HG02840 (cell line): Measurements from ENCODE around the gene DOCK1.

ENCODE experiments used
- ATAC-seq: cut with Tn5 transposase; IDR thresholded peaks from one replicate; pipeline ENCODE4 v1.9.1; 2021; ENCODE audit warnings: mild to moderate bottlenecking, moderate library complexity, moderate number of reproducible peaks; ENCODE audit not compliant: unreplicated experiment, low FRiP score

DOCK1 gene

DNA sequence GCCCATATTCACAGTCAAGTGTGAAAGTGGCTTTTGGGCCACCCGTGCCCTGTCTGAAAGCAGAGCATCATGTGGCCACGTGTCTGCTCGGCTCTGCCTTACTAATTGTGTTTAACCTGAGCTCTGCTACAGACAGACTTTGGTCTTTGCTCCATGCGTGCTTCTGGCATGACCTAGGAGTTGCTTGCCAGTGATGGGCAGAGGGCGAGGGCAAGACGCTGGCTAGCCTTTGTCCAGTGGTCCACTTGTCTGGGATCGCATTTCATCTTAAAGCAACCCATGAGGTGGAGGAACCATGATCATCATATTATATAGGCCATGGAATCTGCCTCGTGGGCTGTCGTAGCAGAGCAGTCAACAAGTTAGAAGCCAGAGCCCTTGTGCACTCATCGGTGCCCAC is 414.5 kb downstream of the DOCK1 start:
- no peak for ATAC-seq

DNA sequence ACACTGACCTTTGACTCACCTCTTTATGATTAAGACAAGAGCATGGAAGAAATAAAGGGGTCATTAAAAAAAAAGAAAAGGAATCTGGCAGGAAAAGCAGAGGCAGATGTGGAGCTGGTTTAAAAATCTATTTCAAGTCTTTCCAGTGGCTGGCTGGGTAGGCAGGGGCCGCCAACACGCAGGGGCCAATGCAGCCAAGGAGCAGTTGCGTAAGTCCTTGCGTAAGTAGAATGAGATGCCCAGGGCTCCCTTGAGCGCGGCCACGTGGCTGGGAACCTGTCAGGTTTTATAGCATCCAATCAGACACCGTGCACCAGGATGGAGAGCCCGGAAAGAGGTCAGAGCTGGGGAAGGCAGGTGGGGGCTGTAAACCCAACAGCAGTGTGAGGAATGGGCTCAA is 414.9 kb downstream of the DOCK1 start:
- no peak for ATAC-seq

DNA sequence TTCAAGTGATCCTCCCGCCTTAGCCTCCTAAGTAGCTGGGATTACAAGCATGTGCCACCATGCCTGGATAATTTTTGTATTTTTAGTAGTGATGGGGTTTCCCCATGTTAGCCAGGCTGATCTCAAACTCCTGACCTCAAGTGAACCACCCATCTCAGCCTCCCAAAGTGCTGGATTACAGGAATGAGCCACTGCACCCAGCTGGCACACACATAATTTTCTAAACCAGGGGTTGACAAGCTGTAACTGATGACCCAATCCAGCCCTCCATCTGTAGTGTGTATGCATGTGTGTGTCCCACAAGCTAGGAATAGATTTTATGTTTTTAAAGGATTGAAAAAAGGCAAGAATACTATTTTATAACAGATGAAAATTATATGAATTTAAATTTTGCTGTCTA is 417.1 kb downstream of the DOCK1 start:
- no peak for ATAC-seq

DNA sequence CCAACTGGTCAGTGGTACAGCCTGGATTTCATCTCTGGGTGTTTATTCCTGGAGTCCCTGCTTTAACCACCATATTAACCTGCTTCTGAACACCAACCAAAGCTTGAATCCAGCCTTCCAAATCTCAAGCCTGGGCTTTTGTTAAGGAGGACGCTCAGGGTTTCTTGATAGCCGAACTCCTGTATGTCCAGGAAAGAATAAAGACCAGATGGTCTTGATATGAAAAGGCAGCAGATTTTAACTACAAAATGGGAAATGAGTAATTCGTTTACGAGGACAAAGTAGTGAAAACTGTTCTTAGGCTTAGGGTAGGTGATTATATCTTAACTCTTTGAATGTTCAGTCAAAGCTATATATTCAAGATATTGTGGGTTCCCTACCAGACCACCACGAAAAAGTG is 420.3 kb downstream of the DOCK1 start:
- ATAC-seq, result no peak

DNA sequence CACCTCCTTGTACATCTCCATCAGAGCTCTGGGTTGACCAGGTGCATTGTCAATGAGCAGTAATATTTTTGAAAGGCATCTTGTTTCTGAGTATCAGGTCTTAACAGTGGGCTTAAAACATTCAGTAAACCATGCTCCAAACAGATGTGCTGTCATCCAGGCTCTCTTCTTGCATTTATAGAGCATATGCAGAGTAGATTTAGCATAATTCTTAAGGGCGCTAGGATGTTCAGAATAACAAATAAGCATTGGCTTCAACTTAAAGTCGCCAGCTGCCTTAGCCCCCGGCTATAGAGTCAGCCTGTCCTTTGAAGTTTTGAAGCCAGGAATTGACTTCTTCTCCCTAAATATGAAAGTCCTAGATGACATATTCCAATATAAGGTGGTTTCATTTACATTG is 421.7 kb downstream of the DOCK1 start:
- no peak for ATAC-seq

DNA sequence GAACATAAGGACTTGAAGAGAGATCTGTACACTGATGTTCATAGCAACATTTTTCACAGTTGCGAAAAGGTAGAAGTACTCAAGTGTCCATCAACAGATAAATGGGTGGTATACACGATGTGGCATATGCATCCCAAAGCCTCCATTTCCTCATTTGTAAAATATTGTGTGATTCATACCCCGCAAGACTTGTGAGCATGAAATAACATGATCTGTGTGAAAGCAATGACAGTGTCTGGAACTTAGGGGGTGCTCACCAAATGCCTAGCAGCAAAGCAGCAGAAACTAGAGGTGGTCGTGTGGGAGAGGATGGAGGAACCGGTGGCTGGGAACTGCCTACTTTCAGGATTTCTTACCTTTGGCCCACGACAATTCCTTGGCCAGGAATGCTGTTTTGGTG is 426.5 kb downstream of the DOCK1 start:
- no peak for ATAC-seq

DNA sequence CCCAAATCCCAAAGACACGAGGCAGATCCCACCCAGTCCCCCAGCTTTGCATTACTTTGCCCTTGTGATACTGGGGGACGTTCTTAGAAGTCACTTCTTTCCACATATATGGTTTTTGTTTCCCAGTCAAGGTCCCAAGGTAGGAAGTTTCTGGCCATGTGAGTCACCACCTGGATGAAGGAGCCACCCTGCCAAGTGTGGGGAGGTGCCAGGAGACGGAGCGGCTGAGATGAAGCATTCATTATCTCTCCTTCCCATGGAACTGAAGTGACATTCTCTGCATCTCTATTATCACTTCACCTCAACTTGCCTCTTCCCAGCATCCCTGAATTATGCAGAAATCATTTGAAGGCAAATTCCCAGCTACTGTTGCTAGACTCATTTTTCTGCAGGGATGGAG is 427.4 kb downstream of the DOCK1 start:
- no peak for ATAC-seq

DNA sequence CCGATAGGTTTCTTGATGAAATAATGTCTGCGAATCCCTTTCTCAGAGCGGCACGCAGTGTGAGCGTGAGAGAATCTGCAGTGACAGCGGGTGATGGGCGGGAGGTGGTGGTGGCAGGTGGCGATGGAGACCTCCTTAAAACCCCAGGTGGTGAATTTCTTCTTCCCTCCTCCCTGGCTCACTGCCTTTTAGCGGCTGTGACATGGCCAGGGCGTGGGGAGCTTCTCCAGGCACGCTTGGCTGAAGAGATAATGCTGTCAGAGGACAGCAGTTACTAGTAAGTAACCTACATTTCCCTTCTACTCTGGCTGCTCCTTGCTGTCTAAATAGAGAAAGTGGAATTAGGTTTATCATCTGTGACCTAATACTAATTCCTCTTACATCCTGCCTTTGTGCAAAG is 432.6 kb downstream of the DOCK1 start:
- ATAC-seq, result no peak

DNA sequence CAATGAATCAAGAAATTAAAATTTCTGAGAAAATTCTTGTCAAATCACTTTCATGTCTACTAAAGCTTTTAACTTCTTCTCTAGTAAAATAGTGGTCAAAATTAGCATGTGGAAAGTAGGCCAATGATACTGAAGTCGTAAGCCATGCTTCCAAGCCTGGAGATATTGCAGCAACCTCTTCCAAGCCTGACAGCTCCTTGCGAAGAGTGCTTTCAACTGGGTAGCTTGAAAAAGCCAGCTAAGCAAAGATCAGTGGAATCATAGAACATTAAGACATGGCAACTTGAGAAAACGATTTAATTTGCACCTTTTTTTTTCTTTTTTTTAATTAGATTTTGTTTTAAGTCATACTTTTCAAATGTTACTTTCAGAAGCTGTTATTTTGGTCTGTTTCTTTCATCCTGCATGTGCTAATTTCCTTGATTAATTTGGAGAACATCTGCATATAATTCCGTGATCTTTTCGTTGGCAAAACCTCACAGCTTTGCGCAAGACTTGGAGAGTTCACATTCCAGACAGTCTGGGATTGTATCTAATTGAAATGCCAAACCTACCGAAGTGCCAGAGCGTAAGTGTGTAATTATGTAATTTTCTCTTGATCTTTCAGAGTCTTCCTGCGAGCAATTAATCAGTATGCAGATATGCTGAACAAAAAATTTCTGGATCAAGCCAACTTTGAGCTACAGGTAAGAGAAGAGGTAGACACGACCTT is 433.3 kb downstream of the DOCK1 start:
- no peak for ATAC-seq

DNA sequence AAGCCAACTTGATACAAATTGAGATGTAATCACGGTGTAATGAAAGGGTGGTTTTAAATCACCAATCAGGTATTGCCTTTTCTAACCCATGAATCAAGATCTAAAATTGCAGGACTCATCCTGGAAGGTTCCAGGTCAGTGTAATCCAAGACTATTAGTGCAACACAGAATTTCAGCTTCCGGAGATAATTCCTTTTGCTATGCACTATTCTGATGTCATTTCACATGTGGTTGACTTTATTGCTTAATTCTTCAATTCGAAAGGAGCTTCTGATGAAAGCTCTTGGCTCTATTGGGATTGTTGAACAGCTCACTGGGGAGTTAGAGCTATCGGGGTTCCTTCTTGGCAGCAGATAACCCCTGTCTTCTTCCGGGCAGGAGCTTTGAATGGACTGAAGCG is 438.6 kb downstream of the DOCK1 start:
- no peak for ATAC-seq

DNA sequence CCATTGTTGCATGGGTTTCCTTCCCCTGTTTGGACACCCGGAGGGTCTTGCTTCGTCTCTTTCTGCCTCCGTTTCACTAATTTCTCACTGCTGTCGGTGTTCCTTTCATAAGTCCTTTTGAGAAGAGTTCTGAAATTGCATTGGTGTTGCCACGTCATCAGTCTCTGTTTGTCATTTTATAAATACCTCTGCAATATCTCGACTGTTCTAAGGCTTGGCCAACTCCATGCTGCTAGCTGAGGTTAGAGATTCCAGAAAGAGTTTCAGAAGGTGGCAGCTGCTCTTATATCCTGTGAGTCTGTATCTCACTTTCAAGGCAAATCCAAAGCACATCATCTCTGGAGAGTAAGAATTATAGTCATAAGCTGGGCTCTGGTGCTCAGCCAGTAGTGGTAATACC is 439.1 kb downstream of the DOCK1 start:
- ATAC-seq, result no peak

DNA sequence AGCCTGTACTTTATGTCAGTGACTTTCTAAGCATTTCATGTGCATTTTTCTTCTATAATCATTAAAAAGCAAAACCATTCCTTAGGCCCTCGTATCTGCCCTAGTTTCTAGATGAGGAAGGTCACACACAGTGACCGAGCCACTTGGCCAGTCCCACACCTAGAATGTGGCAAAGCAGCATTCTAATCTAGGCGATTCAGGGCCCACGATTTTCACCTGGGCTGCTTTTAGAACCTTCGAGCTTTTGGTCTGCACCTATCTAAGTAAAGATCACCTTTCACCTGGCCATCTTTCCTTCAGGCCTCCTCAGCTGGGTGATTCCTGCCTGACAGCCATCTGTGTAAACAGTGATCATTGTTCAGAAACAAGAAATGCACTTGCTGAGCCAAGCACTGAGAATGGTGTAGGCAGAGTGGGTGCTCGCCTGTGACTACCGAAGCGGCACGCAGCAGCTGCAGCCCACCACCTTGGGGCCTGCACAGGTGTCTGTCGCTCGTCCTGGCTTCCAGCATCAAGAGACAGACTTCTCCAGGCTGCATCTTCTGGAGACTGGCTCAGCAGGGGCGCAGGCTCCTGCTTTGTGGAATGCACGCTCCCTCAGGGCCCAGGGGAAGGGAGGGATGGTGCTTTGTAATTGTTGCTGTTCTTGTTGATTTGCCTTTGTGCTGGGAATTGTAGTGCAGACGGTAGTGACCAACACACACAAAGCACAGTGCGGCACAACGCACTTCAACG is 440.2 kb downstream of the DOCK1 start:
- ATAC-seq, result no peak

DNA sequence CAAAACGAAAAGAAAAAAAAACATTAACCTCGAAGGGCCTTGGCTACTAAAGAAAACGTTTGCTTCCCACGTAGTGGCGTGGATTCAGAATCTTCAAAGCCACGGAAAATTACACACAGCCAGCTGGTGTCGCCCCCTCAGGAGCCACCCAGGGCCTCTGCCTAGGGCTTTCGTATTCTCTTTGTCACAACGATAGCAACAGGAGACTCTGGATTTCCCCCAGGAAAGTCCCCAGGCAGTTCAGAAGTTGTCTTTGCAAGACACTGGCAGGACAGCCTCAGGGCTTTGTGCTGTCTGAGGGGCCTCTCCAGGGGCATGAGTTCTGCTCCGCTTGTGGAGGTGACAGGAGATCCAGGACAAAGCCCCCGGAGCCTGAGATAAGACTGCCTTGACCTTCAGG is 441.4 kb downstream of the DOCK1 start:
- ATAC-seq, result no peak

DNA sequence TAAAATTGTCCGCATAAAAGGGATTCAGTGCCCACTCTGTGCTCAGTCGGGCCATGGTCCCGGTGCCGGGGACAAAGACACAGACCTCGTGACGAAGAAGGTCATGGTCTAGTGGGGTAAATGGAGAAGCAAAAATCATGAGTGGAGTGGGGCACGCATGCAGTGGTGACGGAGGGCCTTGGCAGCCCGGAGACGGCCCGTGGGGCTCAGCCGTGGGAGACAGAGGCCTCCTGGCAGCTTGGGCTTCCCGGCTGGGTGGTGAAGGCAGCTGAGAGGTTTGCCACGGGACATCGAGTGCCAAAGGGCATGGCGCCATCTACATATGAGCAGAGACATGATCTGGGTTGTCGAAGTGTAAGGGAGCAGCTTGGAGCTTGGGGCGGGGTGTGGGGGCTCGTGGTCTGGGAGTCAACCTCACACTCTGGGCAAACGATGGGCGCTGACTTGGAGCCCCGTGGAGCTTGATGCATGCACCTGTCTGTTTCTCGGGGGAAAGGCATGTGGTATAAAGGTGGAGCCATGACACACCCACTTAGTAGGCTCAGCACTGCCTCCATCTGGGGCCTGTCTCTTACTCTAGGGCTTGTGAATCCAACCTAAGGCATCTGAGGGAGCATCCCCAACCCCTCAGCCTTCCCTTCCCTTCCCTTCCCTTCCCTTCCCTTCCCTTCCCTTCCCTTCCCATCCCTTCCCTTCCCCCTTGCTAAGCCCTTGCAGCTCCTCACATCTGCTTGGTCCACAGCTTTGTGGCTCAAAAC is 442.2 kb downstream of the DOCK1 start:
- ATAC-seq, result no peak

DNA sequence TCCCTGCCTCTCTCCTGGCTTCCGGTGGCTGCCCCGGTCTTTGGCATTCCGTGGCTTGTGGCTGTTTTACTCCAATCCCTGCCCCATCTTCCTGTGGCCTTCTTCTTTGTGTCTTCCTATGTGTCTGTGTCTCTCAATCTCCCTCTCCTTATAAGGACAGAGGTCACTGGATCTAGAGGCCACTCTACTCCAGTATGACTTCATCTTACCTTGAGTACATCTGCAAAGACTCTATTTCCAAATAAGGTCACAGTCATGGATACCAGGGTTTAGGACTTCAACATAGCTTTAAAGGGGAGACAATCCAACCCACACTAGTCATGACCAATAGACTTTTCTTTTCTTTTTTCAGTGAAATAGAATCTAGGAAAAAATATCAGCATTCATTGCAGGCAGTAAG is 444.5 kb downstream of the DOCK1 start:
- ATAC-seq, result no peak

DNA sequence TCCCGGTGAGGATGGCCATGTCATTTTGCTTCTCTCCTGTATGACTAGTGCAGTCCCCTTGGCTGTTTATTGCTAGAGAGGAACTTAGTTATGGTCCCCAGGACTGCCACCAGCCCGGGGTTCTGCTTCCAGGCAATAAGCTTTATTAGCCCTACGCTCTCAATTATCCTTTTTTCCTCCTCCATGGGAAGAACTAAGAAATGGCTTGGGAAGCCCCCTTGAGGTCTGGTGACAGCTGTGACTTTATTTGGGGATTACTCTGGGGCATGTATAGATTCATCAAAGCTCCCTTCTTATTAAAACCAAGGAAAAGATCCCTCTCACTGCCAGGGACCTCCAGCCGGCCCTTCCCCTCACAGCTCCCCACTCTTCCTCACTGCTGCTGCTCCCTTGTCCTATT is 446.3 kb downstream of the DOCK1 start:
- ATAC-seq, result no peak

DNA sequence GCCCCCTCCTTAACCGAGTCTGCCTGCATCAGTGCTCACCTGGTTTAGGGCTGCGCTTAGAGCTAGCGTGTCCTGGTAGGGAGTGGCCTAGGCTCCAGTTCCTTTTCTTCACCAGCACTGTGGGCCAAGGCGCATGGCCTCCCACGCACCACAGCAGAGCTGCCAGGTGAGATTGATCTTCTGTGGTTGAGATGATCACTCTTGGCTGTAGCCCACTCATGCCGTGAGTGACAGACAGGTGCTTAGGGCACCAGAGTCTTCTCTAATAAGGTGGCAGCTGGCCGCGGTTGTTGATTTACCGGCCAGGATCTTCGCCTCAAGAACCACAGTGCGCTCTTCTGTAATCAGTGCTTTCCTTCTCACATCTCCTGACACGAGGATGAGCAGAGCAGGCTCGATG is 448.3 kb downstream of the DOCK1 start:
- no peak for ATAC-seq

DNA sequence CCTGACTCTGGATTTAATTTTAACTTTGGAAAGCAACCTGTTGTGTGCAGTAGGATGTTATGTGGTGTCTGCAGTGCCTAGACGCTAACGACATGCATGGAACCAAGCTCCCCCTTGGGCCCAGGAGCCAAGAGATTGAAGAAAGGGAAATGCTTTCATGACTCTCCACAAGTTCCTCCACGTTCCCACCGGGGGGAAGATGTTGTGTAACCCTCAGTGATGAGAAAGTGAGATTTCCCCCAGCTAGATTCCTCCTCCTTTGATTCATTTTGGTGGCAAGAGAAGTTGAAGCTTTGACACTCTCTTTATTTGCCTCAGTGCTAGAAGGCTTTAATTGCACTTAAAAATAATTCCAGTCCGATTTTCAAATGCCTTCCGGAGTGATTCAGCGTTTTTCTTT is 449.0 kb downstream of the DOCK1 start:
- no peak for ATAC-seq

DNA sequence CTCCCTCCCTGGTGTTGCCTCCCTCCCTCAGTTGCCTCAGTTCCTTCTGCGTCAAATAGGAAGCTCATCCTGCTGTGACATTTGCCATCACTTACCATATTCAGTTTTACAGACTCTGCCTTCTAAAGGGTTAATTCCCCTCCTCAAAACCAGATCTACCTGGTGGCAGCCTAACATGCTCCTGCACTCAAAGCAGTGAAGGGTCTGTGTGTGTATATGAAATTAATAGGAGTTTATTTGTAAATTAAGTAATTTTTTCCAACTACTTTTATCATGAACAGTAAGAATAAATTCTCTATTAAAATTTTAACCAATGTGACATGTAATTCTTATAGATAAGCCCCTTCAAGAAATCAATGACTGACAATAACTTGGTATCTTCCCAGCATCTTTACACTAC is 449.8 kb downstream of the DOCK1 start:
- no peak for ATAC-seq

DNA sequence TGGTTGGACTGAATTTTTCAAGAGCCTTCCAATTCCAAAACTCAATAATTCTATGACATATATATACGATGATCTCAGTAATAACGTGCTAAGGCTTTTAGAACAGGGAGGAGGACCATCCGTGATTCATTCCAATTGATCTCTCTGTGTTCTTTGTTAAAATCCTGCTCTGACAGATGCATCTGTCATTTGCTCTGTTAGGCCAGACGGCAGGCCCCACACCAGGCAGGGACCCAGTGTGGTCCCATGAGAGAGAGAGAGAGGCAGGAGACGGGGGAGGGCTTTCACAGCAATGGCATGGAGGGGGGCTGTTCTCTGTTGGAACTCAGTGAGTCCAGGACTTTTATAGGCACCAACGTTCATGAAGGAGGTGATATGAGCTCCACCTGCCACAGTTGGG is 451.1 kb downstream of the DOCK1 start:
- ATAC-seq, result no peak

DNA sequence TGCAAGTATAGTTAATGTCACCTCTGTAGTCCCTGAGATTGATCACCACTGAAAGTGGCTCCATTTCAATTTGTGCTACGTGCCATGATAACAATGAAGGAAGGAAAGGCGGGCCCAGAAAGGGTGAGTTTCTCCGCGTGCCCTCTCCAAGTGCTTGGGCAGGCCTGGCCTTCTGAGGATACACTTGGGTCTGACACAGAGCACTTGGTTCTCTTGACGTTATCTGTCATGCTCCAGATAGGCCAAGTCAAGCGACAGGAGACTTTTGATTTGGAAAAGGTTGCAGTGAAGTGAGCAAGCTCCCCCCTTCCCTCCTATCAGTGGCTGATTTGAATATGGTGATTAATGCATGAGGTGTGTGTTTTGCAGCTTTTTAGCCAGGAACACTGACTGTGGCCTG is 452.0 kb downstream of the DOCK1 start:
- ATAC-seq, result no peak

DNA sequence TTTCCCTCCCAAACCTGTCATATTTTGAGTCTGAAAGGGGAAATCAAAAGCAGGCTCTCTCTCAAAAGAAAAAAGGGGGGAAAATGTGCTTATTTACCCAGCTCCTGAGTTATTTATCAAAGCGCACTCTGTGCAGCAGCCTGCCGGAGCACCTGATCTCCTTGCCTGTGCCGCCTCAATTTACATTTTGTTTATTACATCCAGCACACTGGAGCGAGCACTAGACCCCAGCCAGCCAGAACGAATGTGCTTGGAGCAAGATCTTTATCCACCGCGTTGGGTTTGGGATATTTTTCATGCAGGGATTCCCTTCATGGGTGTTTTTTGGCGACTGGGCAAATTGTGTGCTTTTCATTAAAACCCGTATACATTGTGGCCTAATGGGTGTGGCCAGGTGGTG is 453.1 kb downstream of the DOCK1 start:
- no peak for ATAC-seq
